HepG2 (cell line): ENCODE data around the gene SPTBN2. TPM values are rescaled to one million over a fixed set of nuclear protein-coding genes. Genes with fewer than 3 reads are reported as not detected.

ENCODE experiments used
- ATAC-seq: fragments of 200-7000 bp; cut with Tn5 transposase; 3 replicates; pipeline ENCODE4 v1.9.1; 2020; ENCODE audit warnings: mild to moderate bottlenecking, moderate library complexity
- BruUV-seq: library from RNA; stranded (reverse); fragments of 400-500 nt; replicated peaks from 2 replicates; lab custom pipeline; 2021; lab: Mats Ljungman, UMichigan
- CTCF ChIA-PET: fragments of 300-600 bp; formaldehyde crosslinking; extraction: SDS; loops from one replicate; lab custom pipeline; 2021; ENCODE audit warnings: low total read pairs, inconsistent platforms, low intra/inter-chr PET ratio; lab: Yijun Ruan, JAX
- POLR2A ChIA-PET: fragments of 350-600 bp; sonication (Branson Sonifier 250); formaldehyde crosslinking; loops from one replicate; lab custom pipeline; 2020; ENCODE audit warnings: antibody characterized with exemption, inconsistent platforms; lab: Yijun Ruan, JAX
- DNase-seq: peaks from one replicate; pipeline ENCODE4 v3.0.0-alpha.2; 2015; ENCODE audit warnings: low spot score
- FAIRE-seq: peaks from 3 replicates; lab custom pipeline; 2011; peaks lifted over from hg19 to GRCh38; lab: Jason Lieb, UNC
- H2AFZ ChIP-seq: one replicate; pipeline ENCODE4 v1.6.1; 2011; ENCODE audit warnings: low read length, inconsistent platforms
- H3K27ac ChIP-seq: fragments of 300-600 bp; 3 replicates; pipeline ENCODE4 v1.8.0; 2011; ENCODE audit warnings: mixed run types, mild to moderate bottlenecking, mixed read lengths, low read length, inconsistent platforms; ENCODE audit not compliant: insufficient read depth; ENCODE audit errors: extremely low read length
- H3K27me3 ChIP-seq, 2 experiments: fragments of 200-600 bp in 1 of 2; 2 replicates in 1 of 2; 3 replicates in 1 of 2; pipeline versions ENCODE4 v1.6.0 to v1.8.0; 2011; ENCODE audit warnings: low read length in 2 of 2, mild to moderate bottlenecking in 2 of 2, moderate library complexity in 2 of 2, inconsistent platforms in 1 of 2; ENCODE audit not compliant: insufficient read depth in 2 of 2, control insufficient read depth in 1 of 2
- H3K36me3 ChIP-seq, 2 experiments: fragments of 200-600 bp in 1 of 2; replicated peaks in 1 of 2; 2 replicates in 1 of 2; 3 replicates in 1 of 2; pipeline versions ENCODE4 v1.5.1 to v1.8.0; 2011; ENCODE audit warnings: low read length in 2 of 2, inconsistent platforms in 1 of 2; ENCODE audit not compliant: insufficient read depth in 2 of 2, control insufficient read depth in 1 of 2
- H3K4me1 ChIP-seq: 2 replicates; pipeline ENCODE4 v1.5.1; 2012; ENCODE audit warnings: low read length, inconsistent platforms; ENCODE audit not compliant: insufficient read depth
- H3K4me2 ChIP-seq: 2 replicates; pipeline ENCODE4 v1.6.0; 2011; ENCODE audit warnings: low read depth, low read length, inconsistent platforms
- H3K4me3 ChIP-seq, 3 experiments: fragments of 200-600 bp in 1 of 3; sonication (generic), shearing (Covaris generic) in 1 of 3; replicated peaks in 1 of 3; 2 replicates each; pipeline ENCODE4 v1.5.1; 2011 to 2016; ENCODE audit warnings: low read length in 3 of 3, inconsistent platforms in 2 of 3, low read depth in 2 of 3, mild to moderate bottlenecking in 2 of 3, control low read depth in 1 of 3, mixed read lengths in 1 of 3; ENCODE audit not compliant: insufficient read depth in 1 of 3
- H3K79me2 ChIP-seq: one replicate; pipeline ENCODE4 v1.6.1; 2011; ENCODE audit warnings: low read length, inconsistent platforms; ENCODE audit not compliant: insufficient read depth
- H3K9ac ChIP-seq: 2 replicates; pipeline ENCODE4 v1.6.0; 2011; ENCODE audit warnings: mild to moderate bottlenecking, low read depth, low read length, inconsistent platforms; ENCODE audit not compliant: insufficient read depth
- H3K9me3 ChIP-seq: 2 replicates; pipeline ENCODE4 v1.5.1; 2012; ENCODE audit warnings: mild to moderate bottlenecking, low read length
- H4K20me1 ChIP-seq: 2 replicates; pipeline ENCODE4 v1.6.0; 2011; ENCODE audit warnings: inconsistent platforms, mild to moderate bottlenecking, low read length, moderate library complexity; ENCODE audit not compliant: insufficient read depth
- ATF7 ChIP-seq, 2 experiments: fragments of 450-650 bp in 1 of 2; sonication (generic) in 1 of 2; formaldehyde crosslinking in 1 of 2; IDR thresholded peaks; 2 replicates each; pipeline versions ENCODE4 v1.4.0 to v1.6.1; 2016 to 2020; ENCODE audit warnings: antibody characterized with exemption in 1 of 2, mild to moderate bottlenecking in 1 of 2, missing genetic modification reagents in 1 of 2
- CEBPB ChIP-seq: IDR thresholded peaks from 2 replicates; pipeline ENCODE4 v1.6.1; 2011; ENCODE audit warnings: low read depth, low read length, improper control_type of control experiment, borderline replicate concordance
- CEBPG ChIP-seq: IDR thresholded peaks from 2 replicates; pipeline ENCODE4 v1.6.1; 2016
- FOXK2 ChIP-seq: fragments of 450-650 bp; IDR thresholded peaks from 2 replicates; pipeline ENCODE4 v1.6.1; 2016
- NCOR1 ChIP-seq: fragments of 200-600 bp; sonication (generic); IDR thresholded peaks from 2 replicates; pipeline ENCODE4 v1.7.0; 2017; ENCODE audit warnings: antibody characterized with exemption, low read length, borderline replicate concordance
- NFRKB ChIP-seq: fragments of 450-650 bp; IDR thresholded peaks from 2 replicates; pipeline ENCODE4 v1.6.1; 2017
- SOX13 ChIP-seq, 3 experiments: fragments of 450-650 bp in 1 of 3; sonication (generic) in 1 of 3; formaldehyde crosslinking in 1 of 3; IDR thresholded peaks in 2 of 3; conservative IDR thresholded peaks in 1 of 3; 2 replicates each; pipeline versions ENCODE4 v1.5.0 to v1.6.1; 2016 to 2020; ENCODE audit warnings: antibody characterized with exemption in 1 of 3, mild to moderate bottlenecking in 1 of 3, missing compliant biosample characterization in 1 of 3, missing genetic modification reagents in 1 of 3, moderate library complexity in 1 of 3
- SOX5 ChIP-seq: IDR thresholded peaks from 2 replicates; pipeline ENCODE4 v1.6.1; 2016; ENCODE audit warnings: borderline replicate concordance
- THAP11 ChIP-seq: IDR thresholded peaks from 2 replicates; pipeline ENCODE4 v1.6.1; 2016; ENCODE audit warnings: missing biosample characterization, missing genetic modification reagents
- WGBS: methylation state at CpG from one replicate; pipeline ENCODE4 v1.1.6; 2017; ENCODE audit warnings: low lambda C conversion rate; 5-methylcytosine and 5-hydroxymethylcytosine counted together
- in situ Hi-C: cut with HindIII; loops from 2 replicates; pipeline ENCODE4 v1.10.0; 2017; ENCODE audit warnings: low pct_unique_long_range_greater_than_20kb; ENCODE audit not compliant: extremely low pct_ligation_motif_present
- intact Hi-C: fragments of 100-400 bp; cut with micrococcal nuclease; formaldehyde crosslinking; loops from one replicate; pipeline ENCODE4 v1.10.0; 2022; ENCODE audit not compliant: unreplicated experiment
- polyA plus RNA-seq, 8 experiments: library from polyadenylated mRNA; depleted of rRNA in 3 of 8; stranded (reverse) in 7 of 8; unstranded in 1 of 8; fragments of >200 nt; fragmentation: Illumina TruSeq in 4 of 8; extraction: Trizol in 4 of 8; gene quantifications; 2 replicates each; pipeline versions ENCODE4 v1.2.1 to v1.2.3, GENCODE V29; 2011 to 2016; ENCODE audit warnings: low read depth in 4 of 8, missing spikeins in 1 of 8, mixed read lengths in 1 of 8; ENCODE audit not compliant: insufficient read depth in 1 of 8
- total RNA-seq, 5 experiments: library from RNA; depleted of rRNA; stranded (reverse); fragments of >200 nt; fragmentation: Illumina TruSeq; extraction: Trizol; gene quantifications; 2 replicates each; pipeline ENCODE4 v1.2.3, GENCODE V29; 2016; ENCODE audit warnings: low read depth in 1 of 5
- TF ChIP-seq, protein P1 (sequence below): sonication (generic); formaldehyde crosslinking; IDR thresholded peaks from 2 replicates; pipeline ENCODE4 v1.5.1; 2020; ENCODE audit warnings: mild to moderate bottlenecking, missing genetic modification reagents, borderline replicate concordance

The SPTBN2 gene
- total and polyA plus RNA-seq, 2 of the 13 experiments (the other 11 are each of a cell fraction or from before 2014, with no cell fraction given), result 0.65 to 4.0 TPM

DNA sequence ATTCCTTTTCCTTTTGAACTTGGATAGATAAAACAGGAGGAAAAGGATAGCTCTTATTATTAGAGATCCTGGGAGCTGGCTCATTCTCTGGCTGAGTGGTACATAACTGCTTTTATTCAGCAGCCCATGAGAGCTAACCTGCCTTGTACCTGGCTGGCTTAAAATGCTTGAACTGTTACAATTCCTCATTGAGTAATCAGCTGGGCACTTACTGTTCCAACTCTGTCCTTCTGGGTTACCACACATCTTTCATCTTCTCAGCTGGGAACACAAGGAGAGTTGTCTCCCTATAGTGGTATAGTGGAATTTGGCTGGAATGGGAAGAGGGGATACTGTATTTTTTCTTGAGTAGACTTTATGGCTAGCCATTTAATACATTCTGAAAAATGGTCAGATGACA is 39.8 kb upstream of the SPTBN2 start (continued):
- no peak for TF ChIP-seq NFRKB

DNA sequence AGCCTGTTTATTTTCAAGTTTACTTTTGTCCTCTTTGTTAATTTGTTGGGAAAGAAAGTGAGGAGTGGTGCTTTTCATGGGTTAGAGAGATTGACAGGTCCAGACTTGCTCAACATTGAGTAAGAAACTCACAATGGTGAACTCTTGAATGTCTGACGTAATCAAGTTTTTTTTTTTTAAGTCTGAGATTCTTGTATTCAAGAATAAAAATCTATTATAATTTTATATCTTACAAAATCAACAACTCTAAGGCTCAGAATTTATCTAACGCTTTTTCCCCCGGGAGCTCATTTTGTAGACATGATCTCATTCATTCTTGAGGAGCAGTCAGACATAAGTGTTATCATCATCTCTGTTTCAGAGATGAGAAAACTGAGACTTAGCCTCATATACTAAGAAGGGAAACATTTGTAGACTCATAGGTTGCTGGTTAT is 39.1 kb upstream of the SPTBN2 start:
- Histone ChIP-seq H3K36me3 (no peaks in the 10 kb centered on the region; a peak in 1 of 5 replicates), H3K27me3 (no peaks in the 10 kb centered on the region), H3K27ac (peak overlapping the region; percentile 42), H3K9ac (no peak overlapping the region), H3K4me2 (peak overlapping the region; percentile 24; the same call in 1 of the 2 replicates), H3K4me3 (no peak overlapping the region), H4K20me1 (no peaks in the 10 kb centered on the region), H3K4me1 (peaks cover 19% of the 10 kb centered on the region), H3K9me3 (no peaks in the 10 kb centered on the region), H3K79me2 (no peaks in the 10 kb centered on the region), H2AFZ (no peak overlapping the region)
- FAIRE-seq (peak; percentile 49), DNase-seq (peak; percentile 56), ATAC-seq (no peak; the same call in 2 of the 3 replicates)
- in situ Hi-C loops, result no loop called here
- BruUV-seq, result no TSS peak
- 68% methylated on average over 3 of the region's 3 CpGs for WGBS
- intact Hi-C loops, result no loop called here
- POLR2A ChIA-PET, result no interaction called here
- CTCF ChIA-PET, result no interaction called here
- TF ChIP-seq, protein P1, sequence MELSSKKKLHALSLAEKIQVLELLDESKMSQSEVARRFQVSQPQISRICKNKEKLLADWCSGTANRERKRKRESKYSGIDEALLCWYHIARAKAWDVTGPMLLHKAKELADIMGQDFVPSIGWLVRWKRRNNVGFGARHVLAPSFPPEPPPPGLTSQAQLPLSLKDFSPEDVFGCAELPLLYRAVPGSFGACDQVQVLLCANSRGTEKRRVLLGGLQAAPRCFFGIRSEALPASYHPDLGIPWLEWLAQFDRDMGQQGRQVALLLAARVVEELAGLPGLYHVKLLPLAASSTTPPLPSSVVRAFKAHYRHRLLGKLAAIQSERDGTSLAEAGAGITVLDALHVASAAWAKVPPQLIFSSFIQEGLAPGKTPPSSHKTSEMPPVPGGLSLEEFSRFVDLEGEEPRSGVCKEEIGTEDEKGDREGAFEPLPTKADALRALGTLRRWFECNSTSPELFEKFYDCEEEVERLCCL (CRISPR knock-in tag), result no peak
- TF ChIP-seq FOXK2, result no peak
- TF ChIP-seq CEBPG (CRISPR knock-in tag), result peak; percentile 72
- 0 out of 2 replicates have a peak, but pooled peaks have one; percentile 30 for TF ChIP-seq THAP11 (CRISPR knock-in tag)
- TF ChIP-seq SOX13 (IDR thresholded peaks at IDR 0.05), result no peak
- TF ChIP-seq SOX13 (CRISPR knock-in tag; conservative IDR thresholded peaks at IDR 0.05 in 1 of 2, IDR thresholded peaks at IDR 0.05 in 1 of 2), result peak in 1 of 2 experiments; percentile 42; a peak in 1 of 4 replicates
- TF ChIP-seq SOX5 (CRISPR knock-in tag), result peak; percentile 32; the same call in 1 of the 2 replicates
- peak; percentile 43; the same call in 1 of the 2 replicates for TF ChIP-seq ATF7 (IDR thresholded peaks at IDR 0.05)
- no peak for TF ChIP-seq ATF7 (CRISPR knock-in tag; IDR thresholded peaks at IDR 0.05)
- TF ChIP-seq NCOR1, result 0 out of 2 replicates have a peak, but pooled peaks have one; percentile 21
- peak; percentile 90 for TF ChIP-seq CEBPB
